ENCODE results near the gene ORM1.

ORM1 gene

DNA sequence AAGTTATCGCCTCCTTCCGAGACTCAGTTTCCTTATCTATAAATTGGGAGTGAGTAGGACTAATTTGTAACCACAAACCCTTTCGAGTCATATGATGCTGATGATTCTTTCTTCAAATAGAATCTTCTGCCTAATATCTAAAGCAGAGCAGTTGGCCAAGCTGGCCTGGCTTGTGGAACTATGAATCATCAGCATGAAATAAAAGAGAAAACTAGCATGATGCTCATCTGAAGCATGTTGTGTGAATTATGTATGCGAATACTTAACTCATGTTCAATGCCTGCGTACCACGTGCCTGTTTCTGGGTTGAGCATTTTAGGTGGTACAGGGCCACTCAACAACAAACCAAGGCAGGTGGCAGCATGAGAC, 15.0 kb upstream of the ORM1 start:
- Histone ChIP-seq H3K4me1 (ENCODE audit: control insufficient read depth in 1 of 2, insufficient read depth in 1 of 2, low read depth in 1 of 2, low read length in 1 of 2) (peaks cover 0 to 4% of the 10 kb centered on the region in 2 experiments), H3K27ac (no peak overlapping the region), H3K36me3 (no peaks in the 10 kb centered on the region), H3K9me3 (no peaks in the 10 kb centered on the region), H3K4me3 (ENCODE audit: low read depth in 1 of 2, low read length in 1 of 2) (no peak overlapping the region), H3K27me3 (no peaks in the 10 kb centered on the region)
- TF ChIP-seq, protein P1, sequence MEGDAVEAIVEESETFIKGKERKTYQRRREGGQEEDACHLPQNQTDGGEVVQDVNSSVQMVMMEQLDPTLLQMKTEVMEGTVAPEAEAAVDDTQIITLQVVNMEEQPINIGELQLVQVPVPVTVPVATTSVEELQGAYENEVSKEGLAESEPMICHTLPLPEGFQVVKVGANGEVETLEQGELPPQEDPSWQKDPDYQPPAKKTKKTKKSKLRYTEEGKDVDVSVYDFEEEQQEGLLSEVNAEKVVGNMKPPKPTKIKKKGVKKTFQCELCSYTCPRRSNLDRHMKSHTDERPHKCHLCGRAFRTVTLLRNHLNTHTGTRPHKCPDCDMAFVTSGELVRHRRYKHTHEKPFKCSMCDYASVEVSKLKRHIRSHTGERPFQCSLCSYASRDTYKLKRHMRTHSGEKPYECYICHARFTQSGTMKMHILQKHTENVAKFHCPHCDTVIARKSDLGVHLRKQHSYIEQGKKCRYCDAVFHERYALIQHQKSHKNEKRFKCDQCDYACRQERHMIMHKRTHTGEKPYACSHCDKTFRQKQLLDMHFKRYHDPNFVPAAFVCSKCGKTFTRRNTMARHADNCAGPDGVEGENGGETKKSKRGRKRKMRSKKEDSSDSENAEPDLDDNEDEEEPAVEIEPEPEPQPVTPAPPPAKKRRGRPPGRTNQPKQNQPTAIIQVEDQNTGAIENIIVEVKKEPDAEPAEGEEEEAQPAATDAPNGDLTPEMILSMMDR (IDR thresholded peaks at IDR 0.05), result no peak

DNA sequence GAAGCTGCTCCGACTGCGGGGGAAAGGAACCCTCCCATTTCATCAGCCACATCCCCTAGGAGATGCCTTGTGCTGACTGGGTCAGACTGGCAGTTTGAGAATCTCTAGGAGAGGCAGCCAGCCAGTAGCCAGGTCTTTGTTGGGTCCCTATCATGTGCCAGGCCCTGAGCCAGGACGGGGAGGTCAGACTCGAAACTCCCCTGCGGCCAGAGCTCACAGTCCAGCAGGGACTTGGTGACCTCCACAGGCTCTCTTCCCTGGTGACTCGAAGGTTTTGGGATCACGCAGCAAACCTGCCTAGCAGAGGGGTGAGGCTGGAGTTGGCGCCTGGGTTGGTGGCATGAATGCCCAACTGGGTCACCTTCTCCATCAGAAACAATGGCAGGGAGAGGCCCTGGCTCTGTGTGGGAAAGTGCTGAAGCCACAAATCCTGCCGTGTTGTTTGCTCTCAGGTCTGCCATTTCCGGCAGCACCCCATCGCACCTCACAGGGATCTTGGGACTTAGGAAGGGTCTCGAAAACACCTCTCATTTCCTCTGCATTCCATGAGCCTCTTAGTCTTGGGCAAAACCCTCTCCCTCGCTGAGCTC, 14.4 kb upstream of the ORM1 start:
- TF ChIP-seq, protein P1 (IDR thresholded peaks at IDR 0.05), result no peak
- H3K4me3 ChIP-seq (ENCODE audit: low read depth in 1 of 2, low read length in 1 of 2), result no peak overlapping the region
- H3K4me1 ChIP-seq (ENCODE audit: control insufficient read depth in 1 of 2, insufficient read depth in 1 of 2, low read depth in 1 of 2, low read length in 1 of 2), result peaks cover 0 to 4% of the 10 kb centered on the region in 2 experiments
- no peaks in the 10 kb centered on the region for H3K27me3 ChIP-seq
- H3K27ac ChIP-seq, result no peak overlapping the region
- no peaks in the 10 kb centered on the region for H3K9me3 ChIP-seq
- no peaks in the 10 kb centered on the region for H3K36me3 ChIP-seq

DNA sequence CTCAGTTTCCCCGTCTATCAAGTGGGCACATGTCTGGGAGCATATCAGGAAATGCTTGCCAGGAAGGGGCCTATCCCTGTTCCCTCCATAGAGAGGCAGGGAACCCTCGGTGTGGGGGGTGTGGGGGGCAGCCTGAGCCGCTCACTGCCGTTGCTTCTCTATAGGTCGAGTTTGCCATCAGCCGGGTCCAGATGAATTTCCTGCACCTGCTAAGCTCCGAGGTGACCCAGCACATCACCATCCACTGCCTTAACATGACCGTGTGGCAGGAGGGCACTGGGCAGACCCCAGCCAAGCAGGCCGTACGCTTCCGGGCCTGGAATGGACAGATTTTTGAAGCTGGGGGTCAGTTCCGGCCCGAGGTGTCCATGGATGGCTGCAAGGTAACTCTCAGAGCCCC, 13.8 kb upstream of the ORM1 start:
- TF ChIP-seq, protein P1 (IDR thresholded peaks at IDR 0.05), result no peak
- H3K4me3 ChIP-seq (ENCODE audit: low read depth in 1 of 2, low read length in 1 of 2), result no peak overlapping the region

DNA sequence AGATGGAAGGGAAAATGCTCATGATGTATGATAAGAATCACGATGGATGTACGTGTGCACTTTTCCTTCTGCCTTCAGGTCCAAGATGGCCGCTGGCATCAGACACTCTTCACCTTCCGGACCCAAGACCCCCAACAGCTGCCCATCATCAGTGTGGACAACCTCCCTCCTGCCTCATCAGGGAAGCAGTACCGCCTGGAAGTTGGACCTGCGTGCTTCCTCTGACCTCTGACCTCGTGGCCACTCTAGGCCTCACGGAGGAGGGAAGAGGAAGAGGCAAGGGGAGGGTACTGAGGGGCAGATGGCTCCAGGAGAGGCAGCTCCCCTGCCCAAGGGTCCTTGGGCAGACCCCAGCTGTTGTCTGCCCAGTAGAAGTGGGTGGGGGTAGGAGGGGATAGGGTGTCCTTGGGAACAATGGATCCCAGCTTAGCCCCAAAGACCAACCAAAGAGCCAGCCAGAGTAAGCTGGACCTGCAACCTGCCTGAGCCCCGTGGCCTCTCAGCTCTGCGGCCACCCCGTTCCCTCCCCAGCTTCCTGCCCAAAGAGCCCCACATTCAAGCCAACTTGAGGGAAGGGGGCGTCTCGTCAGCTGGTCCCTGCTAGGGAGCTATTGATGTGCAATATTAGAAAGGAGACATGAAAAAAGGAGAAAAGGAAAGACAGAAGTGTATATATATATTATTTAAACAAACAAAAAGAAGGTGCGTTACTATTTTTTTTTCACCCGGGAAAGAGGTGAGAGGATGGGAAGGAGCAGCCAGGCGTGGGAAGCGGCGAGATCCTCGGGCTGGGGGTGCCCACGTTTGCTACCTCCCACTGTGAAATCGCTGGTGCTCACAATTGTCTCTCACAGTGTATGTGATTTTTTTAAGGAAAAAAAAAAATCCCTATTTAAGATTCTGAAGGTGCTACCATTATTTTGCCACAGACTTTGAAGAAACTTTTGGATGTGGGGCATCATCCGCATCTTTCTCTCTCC, 12.1 kb upstream of the ORM1 start:
- Histone ChIP-seq H3K4me1 (ENCODE audit: control insufficient read depth in 1 of 2, insufficient read depth in 1 of 2, low read depth in 1 of 2, low read length in 1 of 2) (peaks cover 16 to 20% of the 10 kb centered on the region in 2 experiments), H3K9me3 (no peaks in the 10 kb centered on the region), H3K4me3 (ENCODE audit: low read depth in 1 of 2, low read length in 1 of 2) (no peak overlapping the region), H3K27ac (no peak overlapping the region), H3K27me3 (no peaks in the 10 kb centered on the region), H3K36me3 (no peaks in the 10 kb centered on the region)
- TF ChIP-seq, protein P1 (IDR thresholded peaks at IDR 0.05), result no peak

More for the DNA sequence above, 13.8 kb upstream of the ORM1 start:
- Histone ChIP-seq H3K36me3 (no peaks in the 10 kb centered on the region), H3K9me3 (no peaks in the 10 kb centered on the region), H3K27me3 (no peaks in the 10 kb centered on the region), H3K27ac (no peak overlapping the region), H3K4me1 (ENCODE audit: control insufficient read depth in 1 of 2, insufficient read depth in 1 of 2, low read depth in 1 of 2, low read length in 1 of 2) (peaks cover 0 to 4% of the 10 kb centered on the region in 2 experiments)

DNA sequence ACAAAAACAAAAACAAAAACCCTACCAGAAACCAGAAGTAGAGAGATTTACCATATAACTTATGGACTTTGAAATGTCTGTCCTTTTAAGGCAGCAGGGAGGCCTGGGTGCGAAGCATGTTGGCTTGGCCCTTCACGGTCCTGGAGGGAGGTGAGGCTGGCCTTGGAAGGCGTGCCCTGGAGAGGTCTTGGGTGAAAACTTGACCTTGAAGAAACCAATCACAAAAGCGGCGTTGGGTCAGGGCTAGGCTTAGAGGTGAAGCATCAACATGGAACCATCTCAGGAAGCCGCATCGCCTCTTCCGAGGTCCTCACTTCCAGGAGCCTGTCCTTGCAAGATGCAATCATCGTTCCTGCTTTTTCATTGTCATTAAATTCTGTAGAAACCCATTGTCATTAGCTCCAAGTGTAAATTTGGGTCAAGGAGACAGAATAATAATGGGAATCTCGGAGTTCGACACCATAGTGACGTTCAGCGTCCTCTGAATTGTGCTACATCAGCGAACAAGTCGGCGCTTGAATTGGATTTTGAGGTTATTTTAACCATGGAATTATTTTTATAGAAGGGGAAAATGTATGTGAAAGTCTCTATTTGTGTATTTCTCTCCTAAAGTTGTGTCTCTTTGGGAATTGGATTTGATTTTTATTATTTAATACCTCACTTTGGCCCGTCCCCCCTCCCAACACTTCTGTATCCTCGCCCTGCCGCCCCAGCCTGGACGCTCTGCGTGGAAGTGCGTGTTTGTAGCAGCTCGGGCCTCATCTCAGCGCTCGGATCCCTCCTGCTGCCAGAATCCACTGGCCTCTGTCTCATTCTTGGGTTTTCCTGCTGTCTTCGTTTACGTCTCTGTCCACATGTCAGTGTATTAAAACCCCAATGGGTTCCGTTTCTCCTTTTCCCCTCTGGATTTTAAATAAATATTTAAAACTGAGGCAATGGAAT, 11.1 kb upstream of the ORM1 start:
- TF ChIP-seq, protein P1 (IDR thresholded peaks at IDR 0.05), result no peak
- Histone ChIP-seq H3K36me3 (no peaks in the 10 kb centered on the region), H3K4me3 (ENCODE audit: low read depth in 1 of 2, low read length in 1 of 2) (no peak overlapping the region), H3K4me1 (ENCODE audit: control insufficient read depth in 1 of 2, insufficient read depth in 1 of 2, low read depth in 1 of 2, low read length in 1 of 2) (peaks cover 27% of the 10 kb centered on the region in 2 experiments), H3K27ac (no peak overlapping the region), H3K27me3 (no peaks in the 10 kb centered on the region), H3K9me3 (no peaks in the 10 kb centered on the region)

Measured in neutrophil (primary cell).